Dedifferentiated amniotic fluid mesenchymal stem cell (primary cell): Measurements from ENCODE around the gene EFCAB6.

Experiments
- DNase-seq: peaks from one replicate; pipeline ENCODE4 v3.0.0-alpha.2; 2016; ENCODE audit errors: extremely low spot score

The EFCAB6 gene

DNA sequence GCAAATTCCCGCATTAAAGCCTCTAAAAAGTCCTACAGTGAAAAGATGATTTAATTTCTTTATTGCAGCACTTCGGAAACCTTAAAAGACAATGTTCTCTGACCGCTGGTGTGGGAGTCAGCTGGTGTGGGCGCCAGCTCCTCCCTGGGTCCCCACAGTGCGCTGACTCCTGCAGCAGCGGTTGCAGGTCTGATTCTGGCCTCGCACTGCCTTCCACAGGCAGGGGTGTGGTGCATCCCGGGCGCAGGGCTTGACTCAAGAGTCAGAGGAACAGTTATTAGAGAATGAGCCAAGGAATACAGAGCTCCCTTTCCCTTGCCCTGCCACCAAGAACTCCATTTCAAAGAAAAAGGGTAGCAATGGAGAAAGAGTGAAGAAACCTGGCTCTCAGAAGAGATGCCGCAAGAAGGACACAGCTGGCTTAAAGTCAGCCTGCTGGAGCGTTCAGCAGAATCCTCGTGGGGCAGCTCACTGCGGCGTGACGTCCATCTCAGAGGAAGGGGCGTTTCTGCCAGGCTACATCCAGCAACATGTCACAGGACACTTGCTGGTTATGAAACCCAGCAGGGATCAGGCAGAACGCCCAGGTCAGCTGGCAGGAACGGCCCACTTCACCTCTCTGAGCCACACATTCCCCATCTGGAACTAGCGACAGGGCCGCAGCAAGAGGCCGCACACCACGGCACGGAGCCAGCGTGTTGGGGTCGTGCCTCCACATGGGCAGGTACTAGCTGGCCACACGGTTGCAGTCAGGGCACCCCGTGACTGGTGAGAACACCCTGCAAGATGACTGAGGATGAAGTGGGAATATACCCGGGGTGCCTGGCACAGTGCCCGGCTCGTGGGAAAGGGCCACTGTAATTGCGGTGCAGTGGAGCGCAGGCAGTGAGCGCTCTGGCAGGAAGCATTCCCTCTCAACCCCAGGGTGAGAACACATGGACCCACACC, 18.1 kb upstream of the EFCAB6 start:
- DNase-seq, result no peak

DNA sequence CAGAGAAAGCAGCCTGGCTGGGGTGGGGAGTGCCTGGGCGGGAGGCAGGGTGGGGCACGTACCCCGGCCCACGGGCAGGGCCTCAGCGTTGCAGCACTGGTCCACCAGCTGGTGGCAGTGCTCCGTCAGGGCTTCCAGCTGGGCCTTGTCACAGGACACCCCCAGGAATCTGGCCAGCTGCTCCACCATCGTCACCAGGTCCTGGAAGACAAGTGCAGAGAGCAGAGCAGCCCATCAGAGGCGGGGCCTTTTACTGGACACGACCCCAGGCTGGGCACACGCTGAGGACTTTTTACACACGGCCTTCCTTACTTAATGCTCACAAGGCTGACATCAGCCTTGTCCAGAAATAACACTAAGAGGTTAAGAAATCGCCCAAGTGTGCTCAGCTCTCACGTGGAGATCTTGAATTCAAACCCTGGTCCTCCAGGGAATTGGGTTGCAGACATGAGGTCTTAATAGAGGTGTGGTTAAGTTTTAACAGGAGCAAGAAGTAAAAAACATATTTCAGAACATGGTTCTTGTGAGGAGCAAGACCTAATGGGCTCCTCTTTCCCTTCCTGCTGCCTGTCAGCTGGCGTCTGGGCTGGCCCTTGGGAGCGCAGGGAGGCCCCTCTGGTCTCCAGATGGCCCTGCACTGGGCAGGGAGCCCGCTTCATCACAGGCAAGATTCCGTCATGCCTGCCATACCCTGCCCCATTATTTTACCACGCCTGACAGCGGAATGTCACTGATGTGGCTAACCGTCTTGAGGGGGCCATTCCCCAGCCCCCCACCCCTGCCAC, 17.1 kb upstream of the EFCAB6 start:
- peak; percentile 59 for DNase-seq

DNA sequence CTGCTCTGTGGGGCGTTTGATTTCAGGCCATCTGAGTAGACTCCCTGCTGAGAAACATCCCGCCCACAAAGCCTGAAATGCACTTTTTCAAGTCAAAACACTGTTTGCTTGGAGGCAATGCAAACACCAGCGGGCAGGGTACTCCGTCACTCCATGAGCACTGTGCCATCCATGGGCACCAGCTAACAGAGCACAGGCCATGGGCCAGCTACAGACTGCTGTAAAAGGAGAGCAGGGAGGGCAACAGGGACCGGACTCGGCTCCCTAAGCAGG, 16.6 kb upstream of the EFCAB6 start:
- DNase-seq, result no peak

DNA sequence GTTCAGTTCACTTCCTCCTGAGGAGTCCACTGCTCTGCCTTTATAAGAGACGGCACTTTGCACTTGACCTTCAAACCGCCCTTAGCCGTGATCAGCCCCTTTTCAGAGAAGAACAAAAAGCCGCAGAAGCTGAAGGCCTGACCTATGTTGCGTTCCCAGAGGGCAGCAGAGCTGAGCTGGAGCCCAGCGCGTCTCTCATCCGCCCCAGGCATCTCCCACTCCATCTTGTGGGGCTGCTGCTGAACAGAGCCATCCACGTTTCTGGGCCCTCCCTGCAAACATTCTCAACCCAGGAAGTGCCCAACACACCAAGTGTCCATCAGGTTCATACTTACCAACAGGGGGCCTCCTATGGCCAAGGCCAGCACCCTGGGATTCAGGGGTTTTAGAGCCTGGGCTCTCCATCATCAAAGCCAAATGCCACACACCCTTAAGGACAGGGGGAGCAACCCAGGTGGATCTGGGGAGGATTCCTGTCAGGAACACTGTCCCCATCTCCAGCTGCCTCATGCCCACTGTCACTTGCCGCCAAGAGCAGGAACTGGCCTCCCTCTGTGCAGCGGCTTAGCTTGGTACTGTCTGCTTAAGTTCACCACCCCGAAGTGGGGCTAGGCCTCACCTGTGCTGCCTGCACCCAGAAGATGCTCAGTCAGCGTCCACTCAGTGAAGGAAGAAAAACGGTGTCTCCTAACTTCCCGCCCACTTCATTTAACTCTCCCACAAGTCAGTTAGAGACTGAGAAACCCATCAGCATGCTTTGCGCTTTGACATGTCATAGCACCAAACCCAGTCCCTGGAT, 16.0 kb upstream of the EFCAB6 start:
- DNase-seq, result no peak

DNA sequence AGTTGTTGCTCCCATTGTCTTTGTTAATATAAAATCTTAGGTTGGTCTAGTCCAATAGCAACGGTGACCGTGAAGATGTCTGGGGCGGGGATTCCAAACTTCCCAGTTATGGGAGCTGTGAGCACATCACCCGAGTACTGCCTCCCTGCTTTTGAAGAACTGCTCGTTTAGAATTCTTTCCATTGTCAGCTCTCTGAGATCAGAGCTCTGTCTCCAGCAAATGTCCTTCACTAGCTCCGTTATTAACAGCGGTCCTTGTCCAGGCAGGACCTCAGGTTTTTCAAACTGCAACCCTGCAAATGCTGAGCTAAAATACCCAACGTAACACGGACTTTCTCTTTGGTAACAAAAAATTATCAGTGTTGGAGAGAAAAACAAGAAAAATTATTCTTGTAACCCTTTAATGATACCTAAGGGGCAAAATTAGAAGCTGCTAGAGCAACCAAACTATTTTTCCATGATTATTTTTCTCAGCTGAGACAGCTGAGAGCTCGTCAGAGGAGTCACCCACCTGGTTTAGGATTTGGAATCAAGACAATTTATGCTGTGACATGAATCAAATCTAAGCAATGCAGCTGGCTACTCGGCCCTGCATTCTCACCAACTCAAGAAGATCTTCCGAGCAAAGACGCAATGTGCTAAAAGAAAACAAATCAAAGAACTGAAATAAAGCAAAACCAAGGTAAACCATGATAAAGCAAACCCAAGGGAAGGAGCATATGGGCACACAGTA, 15.1 kb upstream of the EFCAB6 start:
- no peak for DNase-seq

DNA sequence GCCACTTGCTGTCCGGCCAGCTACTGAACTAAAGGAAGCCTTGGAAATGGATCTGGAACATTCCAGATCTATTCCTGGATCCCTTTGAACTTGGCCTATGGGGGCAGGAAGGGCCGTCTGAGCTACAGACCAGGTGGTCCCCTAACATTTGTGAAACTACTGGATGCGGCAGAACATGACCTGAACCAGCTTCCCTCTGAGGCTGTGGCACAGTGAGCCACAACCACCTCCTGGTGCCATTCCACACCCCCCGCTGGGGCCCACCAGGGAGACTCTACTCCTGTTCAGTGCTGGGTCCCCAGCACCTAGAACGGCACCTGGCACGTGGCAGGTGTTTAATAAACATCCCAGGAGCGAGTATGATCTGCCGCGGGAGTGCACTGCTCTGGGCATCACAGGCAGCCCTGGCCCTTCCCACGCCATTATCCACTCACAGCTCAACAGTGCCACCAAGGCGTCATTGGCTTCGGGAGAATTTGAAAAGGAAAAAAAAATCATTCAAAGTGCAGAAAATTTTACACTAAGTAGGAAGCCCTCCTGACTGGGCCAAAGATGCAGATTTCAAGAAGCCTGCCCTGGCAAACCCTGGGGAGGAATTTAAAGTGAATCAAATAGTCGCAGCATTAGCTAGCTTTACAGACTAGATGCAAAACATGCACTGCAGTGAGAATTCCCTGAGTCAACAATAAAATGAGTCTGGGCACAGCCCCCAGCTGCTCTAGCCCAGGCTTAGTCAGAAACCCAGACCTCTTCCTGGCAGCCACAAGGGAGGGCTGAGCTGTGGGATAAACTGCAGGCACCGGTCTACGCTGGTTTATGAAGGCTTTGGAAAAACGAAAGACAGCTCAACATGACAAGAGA, 14.3 kb upstream of the EFCAB6 start:
- DNase-seq, result peak; percentile 54

DNA sequence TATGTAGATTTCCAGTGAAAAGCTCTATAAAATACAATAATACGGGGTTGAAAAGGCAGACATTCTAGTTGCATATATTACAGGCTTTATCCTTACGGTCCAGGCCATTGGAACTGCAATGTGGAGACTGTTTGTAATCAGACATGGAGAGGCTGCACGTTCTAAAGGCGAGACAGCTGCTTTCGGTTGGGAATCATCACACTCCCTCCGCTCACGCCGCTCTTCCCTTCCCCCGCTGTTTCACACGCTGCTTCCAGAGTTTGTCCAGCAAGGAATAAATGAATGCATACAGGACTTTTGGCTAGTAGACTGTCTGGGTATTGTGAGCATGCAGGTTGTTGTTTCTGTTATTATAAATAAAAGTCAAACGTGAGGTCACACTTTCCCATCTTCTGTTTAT, 13.5 kb upstream of the EFCAB6 start:
- no peak for DNase-seq

DNA sequence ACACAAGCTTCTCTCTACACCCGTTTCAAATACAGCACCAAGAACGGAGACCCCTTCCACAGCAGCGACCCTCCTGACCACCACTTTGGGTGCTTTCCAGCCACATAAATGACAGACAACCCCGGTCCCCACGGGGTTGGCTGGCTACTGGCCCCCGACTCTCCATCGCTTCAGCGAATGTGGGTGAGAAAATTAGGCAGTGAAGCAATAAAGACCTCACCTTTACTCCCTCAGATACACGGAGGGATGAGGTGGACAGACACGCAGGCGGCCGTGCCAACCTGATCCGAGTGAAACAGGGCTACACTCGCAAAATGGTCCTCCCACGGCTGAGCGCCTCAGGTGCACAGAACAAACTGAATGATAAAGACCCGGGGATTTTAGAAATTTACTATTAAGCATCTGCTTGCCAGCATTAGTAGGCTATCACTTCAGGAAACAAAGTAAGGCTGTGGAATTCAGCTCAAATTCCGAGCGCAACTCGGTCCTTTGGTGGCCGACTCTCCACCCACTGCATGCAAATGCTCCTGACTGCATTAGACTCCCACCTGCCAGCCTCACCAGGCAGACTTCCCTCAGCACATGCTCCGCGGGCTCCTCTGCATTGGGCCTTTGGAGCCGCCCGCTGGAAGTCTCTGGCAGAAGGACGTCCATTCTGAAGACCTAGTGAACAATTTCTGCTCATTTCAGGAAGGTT, 12.8 kb upstream of the EFCAB6 start:
- DNase-seq, result no peak

DNA sequence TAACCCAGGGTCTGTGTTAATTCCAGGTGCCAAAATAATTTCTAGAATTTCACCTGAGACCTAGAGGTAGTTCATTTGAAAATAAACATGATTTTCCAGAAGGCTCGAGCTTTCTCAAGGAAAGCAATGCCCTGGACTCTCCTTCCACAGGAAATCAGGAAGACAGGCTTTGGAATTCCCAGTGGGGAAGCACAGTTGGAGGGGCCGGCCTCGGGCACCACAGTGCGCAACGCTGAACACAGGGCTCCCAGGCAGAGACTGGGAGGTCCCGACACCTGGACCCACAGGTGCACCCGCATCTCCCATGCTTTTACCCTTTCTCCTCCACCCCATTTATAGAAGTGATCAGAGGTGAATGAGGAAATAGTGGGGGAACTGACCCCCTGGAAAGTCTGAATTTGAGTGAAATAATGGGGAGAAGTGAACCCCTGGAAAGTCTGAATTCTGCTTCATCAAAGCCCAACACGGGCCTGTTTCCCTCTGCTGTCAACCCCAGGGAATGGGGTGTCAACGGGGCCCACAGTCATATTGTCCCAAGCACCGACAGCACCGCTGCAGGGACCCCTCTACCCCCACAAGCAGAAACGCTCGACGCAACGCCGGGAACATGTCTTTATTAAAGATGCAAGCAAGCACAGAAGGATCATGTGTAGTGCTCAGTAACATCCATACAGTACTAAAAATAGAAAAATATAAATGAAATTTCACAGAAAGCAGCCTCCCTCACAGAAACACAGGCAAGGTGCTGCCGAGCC, 12.0 kb upstream of the EFCAB6 start:
- DNase-seq, result no peak

DNA sequence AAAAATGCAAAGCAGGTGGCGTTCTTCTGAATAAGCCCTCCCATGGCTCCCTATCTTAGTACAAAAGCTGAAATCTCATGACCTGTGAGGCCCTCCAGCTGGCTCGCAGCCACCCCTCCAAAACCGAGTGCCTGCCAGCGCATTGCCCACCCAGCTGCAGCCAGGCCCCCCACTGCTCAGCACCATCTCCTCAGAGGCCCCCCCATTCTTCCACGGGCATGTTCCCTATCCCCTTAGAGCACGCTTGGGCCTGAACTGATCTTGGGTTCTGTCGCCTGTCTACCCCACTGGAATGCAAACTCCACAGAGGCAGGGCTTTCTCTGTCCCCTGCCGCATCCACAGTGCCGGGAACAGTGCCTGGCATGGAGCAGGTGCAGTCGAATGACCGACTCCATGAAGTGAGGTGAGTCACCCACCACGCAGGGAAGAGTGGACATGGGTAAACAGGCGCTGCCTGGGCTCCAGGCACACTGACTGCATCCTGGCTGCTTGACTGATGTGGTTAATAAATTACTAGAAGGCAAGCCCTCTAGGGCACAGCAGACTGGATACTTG, 11.3 kb upstream of the EFCAB6 start:
- no peak for DNase-seq

DNA sequence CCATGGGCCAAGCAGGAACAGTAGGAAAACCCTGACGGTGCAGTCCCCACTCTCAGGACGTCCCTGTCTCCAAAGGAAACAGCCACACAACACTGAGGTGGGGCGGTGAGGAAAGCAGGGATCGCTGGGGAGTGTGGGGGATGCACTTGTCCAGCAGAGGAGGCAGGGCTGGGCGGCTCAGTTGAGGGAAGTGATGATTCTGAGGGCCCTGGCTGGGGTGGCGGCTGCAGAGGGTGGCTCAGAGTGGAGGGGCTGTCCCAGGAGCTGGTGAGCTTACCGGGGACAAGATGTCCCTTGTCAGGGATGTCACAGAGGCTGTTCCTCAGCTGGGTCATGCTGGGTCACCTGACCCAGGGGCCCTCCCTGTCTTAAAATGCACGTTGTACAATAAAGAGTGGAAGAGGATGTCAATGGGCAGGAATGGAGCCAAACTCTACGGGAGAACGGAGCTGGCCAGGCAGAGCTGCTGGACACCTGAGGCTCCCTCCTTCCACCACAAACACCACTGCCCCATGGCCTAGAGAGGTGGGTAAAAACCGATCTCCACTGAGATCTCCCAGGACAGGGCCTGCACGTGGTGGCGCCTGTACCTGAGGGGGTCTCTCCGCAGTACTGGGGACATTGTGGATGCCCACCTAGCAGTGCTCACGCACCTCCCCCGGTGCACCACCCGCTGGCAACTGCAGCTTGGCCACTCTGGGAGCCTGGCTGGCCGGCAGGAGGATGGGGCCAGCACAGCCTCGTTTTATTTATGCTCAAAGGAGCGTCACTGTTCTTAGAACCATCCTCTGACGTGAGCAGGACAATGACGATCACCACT, 9.7 kb upstream of the EFCAB6 start:
- DNase-seq, result no peak

DNA sequence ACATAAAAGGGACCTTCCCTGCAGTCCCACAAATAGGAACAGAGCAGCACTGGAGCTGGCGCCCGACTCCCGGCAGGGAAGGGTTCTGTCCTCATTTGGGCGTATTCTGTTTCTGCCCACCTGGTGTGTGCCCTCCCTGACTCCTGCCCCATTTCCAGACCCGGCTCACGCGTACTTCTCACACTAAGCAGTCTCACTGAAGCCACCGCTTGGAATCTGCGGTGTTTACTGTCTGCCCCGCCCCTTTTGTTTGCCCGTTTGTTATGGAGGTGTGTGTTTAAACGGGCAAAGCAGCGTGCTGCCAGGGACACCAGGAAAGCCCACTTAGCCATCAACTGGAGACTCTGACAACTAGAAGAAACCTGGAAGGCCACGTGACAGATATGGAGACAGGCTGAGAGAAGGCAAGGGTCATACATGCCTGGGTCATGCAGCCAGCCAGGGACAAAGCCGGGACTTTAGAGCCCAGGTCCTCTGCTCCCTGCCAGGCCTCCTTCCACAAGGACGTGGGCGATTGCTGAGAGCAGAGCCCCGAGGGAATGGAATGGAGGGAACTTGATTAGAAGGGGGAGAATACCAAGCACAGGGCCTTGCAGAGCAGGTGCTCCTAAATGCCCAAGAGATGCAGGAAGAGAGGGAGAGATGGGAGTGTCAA, 8.7 kb upstream of the EFCAB6 start:
- DNase-seq, result no peak

DNA sequence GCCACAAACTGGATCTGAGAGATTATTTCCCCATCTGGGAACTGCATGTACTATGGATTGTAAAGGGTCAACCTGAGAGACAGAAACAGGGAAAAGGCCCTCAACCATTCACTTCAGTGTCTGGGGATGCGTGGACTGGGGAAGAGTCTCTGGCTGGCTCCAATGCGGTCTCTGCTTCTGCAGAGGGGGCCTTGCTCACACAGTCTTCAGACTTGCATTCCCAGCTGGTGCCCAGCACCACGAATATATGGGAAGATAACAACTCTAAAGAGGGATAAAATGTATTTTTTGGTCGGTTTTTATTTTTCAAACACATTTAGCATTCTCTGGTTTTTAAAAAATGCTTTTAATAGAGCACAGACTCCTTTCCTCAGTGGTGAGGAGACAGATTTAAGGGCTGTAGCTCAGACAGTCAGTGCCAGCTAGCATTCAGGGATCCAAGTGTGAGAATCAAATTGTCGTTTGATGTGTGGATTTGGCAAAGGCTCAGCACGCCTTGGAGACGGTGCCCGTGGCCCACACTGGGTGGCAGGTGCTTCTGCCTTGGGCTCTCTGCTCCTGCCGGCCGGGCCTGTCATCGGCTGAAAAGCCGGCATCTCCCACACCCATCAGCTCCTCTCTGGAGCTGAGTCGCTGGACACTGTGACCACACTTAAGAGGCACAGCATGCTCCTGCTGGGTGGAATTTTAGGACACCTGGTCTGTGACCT, 8.0 kb upstream of the EFCAB6 start:
- no peak for DNase-seq

DNA sequence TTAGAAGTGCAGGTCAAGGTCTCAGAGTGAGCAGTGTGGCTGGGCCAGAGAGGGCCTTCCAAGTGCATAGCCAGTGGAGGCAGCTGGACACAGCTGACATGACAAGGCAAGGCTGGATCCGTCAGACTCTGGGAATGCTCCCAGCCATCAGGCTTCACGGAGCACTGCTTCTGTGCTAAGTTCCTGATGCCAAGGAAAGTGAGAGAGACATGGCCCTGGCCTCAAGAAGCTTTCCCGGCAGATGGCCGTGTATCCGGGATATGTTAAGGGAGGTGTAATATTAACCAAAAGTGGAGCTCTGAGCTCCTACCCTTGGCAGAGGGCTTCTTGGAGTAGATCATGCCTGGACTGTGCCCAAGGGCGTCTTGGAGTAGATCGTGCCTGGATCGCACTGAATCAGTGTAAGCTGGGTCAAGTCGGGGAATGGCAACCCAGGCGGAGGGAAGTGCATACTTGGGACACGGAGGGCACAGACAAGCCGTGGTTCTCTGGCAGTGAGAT, 7.4 kb upstream of the EFCAB6 start:
- DNase-seq, result no peak

DNA sequence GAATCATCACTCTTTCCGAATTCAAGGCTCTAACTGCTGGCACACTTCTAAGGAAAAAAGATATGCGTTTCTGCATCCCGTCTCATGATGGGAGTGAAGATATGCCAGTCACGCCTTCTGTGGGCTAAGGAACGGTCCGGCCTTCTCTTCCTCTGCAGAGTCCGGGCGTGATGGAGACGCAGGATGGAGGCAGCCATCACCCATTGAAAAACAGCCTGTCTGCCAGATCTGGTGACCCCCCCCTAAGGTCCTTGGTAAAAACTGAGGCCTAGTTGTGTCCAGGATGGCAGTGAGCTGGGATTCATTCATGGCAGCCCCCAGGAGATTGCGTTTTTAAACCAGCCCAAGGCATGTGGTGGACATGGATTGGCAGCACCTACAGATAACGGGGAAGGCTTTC, 6.9 kb upstream of the EFCAB6 start:
- no peak for DNase-seq

DNA sequence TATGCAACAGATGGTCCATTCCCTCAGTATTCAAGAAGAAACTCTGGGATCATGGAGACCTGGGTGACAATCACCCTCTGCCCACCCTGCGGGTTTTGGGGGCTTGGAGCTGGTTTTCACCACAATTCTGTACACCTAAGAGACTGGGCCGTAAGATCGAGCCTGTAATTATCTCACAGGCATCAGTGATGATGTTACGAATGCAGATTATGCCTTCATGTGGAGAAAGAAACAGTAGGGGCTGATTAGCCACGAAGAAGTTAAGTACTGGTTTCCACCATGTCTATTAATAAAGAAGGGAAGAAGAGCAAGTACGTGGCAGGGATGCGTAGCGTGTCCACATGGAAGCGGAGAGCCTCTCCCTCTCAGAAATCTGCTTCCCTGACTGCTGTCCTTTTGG, 5.3 kb upstream of the EFCAB6 start:
- DNase-seq, result no peak

DNA sequence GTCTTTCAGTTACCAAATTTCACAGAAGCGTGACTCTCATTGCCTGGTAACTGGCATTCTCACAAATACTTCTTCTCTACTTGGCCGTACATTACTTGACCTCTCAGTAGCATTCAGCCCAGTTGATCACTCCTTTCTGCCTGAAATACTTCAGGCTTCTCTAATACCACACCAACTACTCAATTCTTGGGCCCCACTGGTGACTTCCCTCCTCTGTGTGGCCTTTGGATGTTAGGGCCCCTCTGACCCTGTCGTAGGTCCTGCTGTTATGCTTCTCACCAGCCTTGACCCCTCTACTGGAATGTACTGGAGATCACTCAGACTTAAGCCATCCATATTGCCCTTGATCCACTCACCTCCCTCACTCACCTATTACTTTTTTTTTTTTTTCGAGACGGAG, 2.2 kb upstream of the EFCAB6 start:
- DNase-seq, result no peak
